A549 (cell line): ENCODE results near the gene ENHO. TPM values are rescaled to one million over a fixed set of nuclear protein-coding genes. Genes with fewer than 3 reads are reported as not detected.

Source experiments
- ATAC-seq, 2 experiments: fragments of 200-7000 bp in 1 of 2; fragments of >200 bp in 1 of 2; cut with Nextera tagmentation in 1 of 2; cut with Tn5 transposase in 1 of 2; 3 replicates each; pipeline versions ENCODE4 v1.8.0 to v1.9.1; 2018 to 2020; ENCODE audit warnings: mild to moderate bottlenecking in 1 of 2, moderate library complexity in 1 of 2
- CTCF ChIA-PET: fragments of 300-600 bp; sonication (Branson Sonifier 250); formaldehyde crosslinking; extraction: SDS; loops from one replicate; lab custom pipeline; 2021; ENCODE audit warnings: antibody characterized with exemption, inconsistent platforms; lab: Yijun Ruan, JAX
- POLR2A ChIA-PET: fragments of 350-600 bp; formaldehyde crosslinking; extraction: SDS; loops from one replicate; lab custom pipeline; 2021; ENCODE audit warnings: antibody characterized with exemption, inconsistent platforms; lab: Yijun Ruan, JAX
- DNase-seq, 2 experiments: peaks; one replicate each; pipeline versions ENCODE4 v3.0.0 to v3.0.0-alpha.2; 2011 to 2016; ENCODE audit warnings: low read depth in 1 of 2, low spot score in 1 of 2
- FAIRE-seq: peaks from 2 replicates; lab custom pipeline; 2011; peaks lifted over from hg19 to GRCh38; lab: Jason Lieb, UNC
- H3K27ac ChIP-seq, 2 experiments: fragments of >200 bp; sonication (Bioruptor Twin); formaldehyde crosslinking; 3 replicates each; pipeline ENCODE4 v1.5.1; 2016 to 2017
- H3K4me1 ChIP-seq: fragments of >200 bp; sonication (Bioruptor Twin); formaldehyde crosslinking; 3 replicates; pipeline ENCODE4 v1.6.1; 2016
- H3K4me2 ChIP-seq: fragments of >200 bp; sonication (Bioruptor Twin); formaldehyde crosslinking; 3 replicates; pipeline ENCODE4 v1.6.1; 2016
- H3K4me3 ChIP-seq: fragments of >200 bp; sonication (Bioruptor Twin); formaldehyde crosslinking; 3 replicates; pipeline ENCODE4 v1.5.1; 2016
- H3K9me3 ChIP-seq: fragments of >200 bp; sonication (Bioruptor Twin); formaldehyde crosslinking; 3 replicates; pipeline ENCODE4 v1.6.1; 2016
- CEBPB ChIP-seq, 2 experiments: fragments of >200 bp in 1 of 2; sonication (Bioruptor Twin) in 1 of 2; formaldehyde crosslinking in 1 of 2; IDR thresholded peaks; 2 replicates each; pipeline ENCODE4 v1.6.1; 2012 to 2016
- CHD4 ChIP-seq: fragments of 200-600 bp; sonication (generic); IDR thresholded peaks from 2 replicates; pipeline ENCODE4 v1.6.1; 2016; ENCODE audit warnings: antibody characterized with exemption, mild to moderate bottlenecking, borderline replicate concordance
- CTCF ChIP-seq: fragments of >200 bp; sonication (Bioruptor Twin); formaldehyde crosslinking; IDR thresholded peaks from 3 replicates; pipeline ENCODE4 v1.5.1; 2016
- EP300 ChIP-seq, 2 experiments: fragments of >200 bp; sonication (Bioruptor Twin); formaldehyde crosslinking; IDR thresholded peaks; 2 replicates in 1 of 2; 3 replicates in 1 of 2; pipeline ENCODE4 v1.6.1; 2016 to 2017
- FOSB ChIP-seq: fragments of 250-450 bp; sonication (Bioruptor Pico); IDR thresholded peaks from 2 replicates; pipeline ENCODE4 v1.5.0; 2020; ENCODE audit warnings: mild to moderate bottlenecking, moderate library complexity
- FOXS1 ChIP-seq: fragments of 250-450 bp; sonication (Bioruptor Pico); IDR thresholded peaks from 2 replicates; pipeline ENCODE4 v1.5.0; 2020; ENCODE audit warnings: mild to moderate bottlenecking, moderate library complexity
- HDAC2 ChIP-seq: fragments of 200-600 bp; sonication (generic); IDR thresholded peaks from 2 replicates; pipeline ENCODE4 v1.6.1; 2016
- HES2 ChIP-seq: fragments of >200 bp; sonication (Bioruptor Twin); formaldehyde crosslinking; IDR thresholded peaks from 2 replicates; pipeline ENCODE4 v1.6.1; 2016
- JUN ChIP-seq, 2 experiments: fragments of >200 bp; sonication (Bioruptor Twin); formaldehyde crosslinking; IDR thresholded peaks; 2 replicates in 1 of 2; 3 replicates in 1 of 2; pipeline ENCODE4 v1.6.1; 2016 to 2017
- JUNB ChIP-seq: fragments of >200 bp; sonication (Bioruptor Twin); formaldehyde crosslinking; IDR thresholded peaks from 2 replicates; pipeline ENCODE4 v1.6.1; 2016
- KDM5A ChIP-seq: fragments of 200-600 bp; sonication (generic); IDR thresholded peaks from 2 replicates; pipeline ENCODE4 v1.6.1; 2016; ENCODE audit warnings: antibody characterized with exemption, mild to moderate bottlenecking
- MAFK ChIP-seq: fragments of 450-650 bp; IDR thresholded peaks from 2 replicates; pipeline ENCODE4 v1.6.1; 2014; ENCODE audit not compliant: partially characterized antibody
- MAX ChIP-seq: IDR thresholded peaks from 2 replicates; pipeline ENCODE4 v1.6.1; 2012
- MAZ ChIP-seq: fragments of 150-350 bp; IDR thresholded peaks from 2 replicates; pipeline ENCODE4 v1.6.1; 2014; ENCODE audit warnings: antibody characterized with exemption, low read depth, low read length, borderline replicate concordance
- NFE2L2 ChIP-seq: fragments of 150-350 bp; conservative IDR thresholded peaks from 2 replicates; pipeline ENCODE4 v1.6.1; 2014; ENCODE audit warnings: low read length
- NR3C1 ChIP-seq: fragments of >200 bp; sonication (Bioruptor Twin); formaldehyde crosslinking; IDR thresholded peaks from 3 replicates; pipeline ENCODE4 v1.6.1; 2017
- RARB ChIP-seq: fragments of 250-450 bp; sonication (Bioruptor Pico); IDR thresholded peaks from 2 replicates; pipeline ENCODE4 v1.8.0; 2021; ENCODE audit warnings: mild to moderate bottlenecking, moderate library complexity
- SREBF2 ChIP-seq: fragments of 450-650 bp; IDR thresholded peaks from 2 replicates; pipeline ENCODE4 v1.6.1; 2014; ENCODE audit warnings: mild to moderate bottlenecking, moderate library complexity
- TFCP2L1 ChIP-seq: fragments of 250-450 bp; sonication (Bioruptor Pico); IDR thresholded peaks from 2 replicates; pipeline ENCODE4 v1.5.0; 2021; ENCODE audit warnings: mild to moderate bottlenecking
- TP53 ChIP-seq: fragments of 250-450 bp; sonication (Bioruptor Pico); IDR thresholded peaks from 2 replicates; pipeline ENCODE4 v1.5.0; 2021; ENCODE audit warnings: mild to moderate bottlenecking, moderate library complexity
- ZC3H11A ChIP-seq: fragments of 450-650 bp; IDR thresholded peaks from 2 replicates; pipeline ENCODE4 v1.6.1; 2014; ENCODE audit warnings: antibody characterized with exemption, mild to moderate bottlenecking
- ZSCAN20 ChIP-seq: fragments of 250-450 bp; sonication (Bioruptor Pico); IDR thresholded peaks from 2 replicates; pipeline ENCODE4 v1.8.0; 2022; ENCODE audit warnings: mild to moderate bottlenecking, moderate library complexity
- WGBS: methylation state at CpG from one replicate; pipeline ENCODE4 v1.1.6; 2017; ENCODE audit errors: missing lambda C conversion rate; 5-methylcytosine and 5-hydroxymethylcytosine counted together
- polyA plus RNA-seq, 4 experiments: library from polyadenylated mRNA; depleted of rRNA in 3 of 4; stranded (reverse); fragments of >200 nt; fragmentation: RNase III in 1 of 4; extraction: RNeasy Plus Mini Kit Qiagen cat#74134 plus additional on column Dnase treatment in 1 of 4; gene quantifications; 2 replicates in 3 of 4; 3 replicates in 1 of 4; pipeline ENCODE4 v1.2.3, GENCODE V29; 2011 to 2017
- TF ChIP-seq, protein P1 (sequence below): fragments of 450-650 bp; IDR thresholded peaks from 2 replicates; pipeline ENCODE4 v1.6.1; 2014; ENCODE audit warnings: antibody characterized with exemption

ENHO gene
- polyA plus RNA-seq, 2 of the 4 experiments (the other 2 are of a cell fraction): 0.28 to 1.7 TPM

- no peaks in the 10 kb centered on the region for H3K9me3 ChIP-seq
- no peak overlapping the region for H3K4me3 ChIP-seq
- TF ChIP-seq TP53 (CRISPR knock-in tag): no peak
- no peak for TF ChIP-seq CEBPB (IDR thresholded peaks at IDR 0.05)
- TF ChIP-seq ZC3H11A: no peak
- TF ChIP-seq CHD4: no peak
- TF ChIP-seq, all 56 proteins: peak for 0
- Histone ChIP-seq H3K27ac (no peak overlapping the region), H3K4me2 (no peak overlapping the region), H3K4me1 (peaks cover 6% of the 10 kb centered on the region; the same call in 1 of the 3 replicates)
- FAIRE-seq (no peak), DNase-seq (no peak), ATAC-seq (no peak)
- POLR2A ChIA-PET: no interaction called here
- CTCF ChIA-PET: interaction anchor here (0.9 to 7.1 kb wide), 13 partner anchors 12 to 131 kb away, joined by 3 to 114 read pairs (median 15); partner anchors contain the start of gene MYORG
Observed at GRCh38 chr9:34503406-34503805, 19.4 kb downstream of the ENHO start.

- H3K4me3 ChIP-seq: no peak overlapping the region
- ChIA-PET POLR2A (no interaction called here), CTCF (interaction anchor here (1.1 to 7.1 kb wide), 16 partner anchors 13 to 169 kb away, joined by 3 to 114 read pairs (median 30); partner anchors contain the start of gene MYORG)
- no peak for DNase-seq
- TF ChIP-seq SREBF2 (no peak), RARB (CRISPR knock-in tag) (no peak), MAFK (no peak), FOXS1 (no peak), JUN (IDR thresholded peaks at IDR 0.05) (no peak), NR3C1 (no peak), CTCF (no peak), HDAC2 (no peak)
- H3K4me2 ChIP-seq: no peak overlapping the region
- WGBS: 56% methylated on average over 6 of the region's 6 CpGs
- H3K4me1 ChIP-seq: peaks cover 6% of the 10 kb centered on the region; the same call in 1 of the 3 replicates
- ATAC-seq: peak in 1 of 2 experiments; percentile 28; a peak in 3 of 6 replicates
- no peak overlapping the region for H3K27ac ChIP-seq
- no peak for FAIRE-seq
- no peaks in the 10 kb centered on the region for H3K9me3 ChIP-seq
Observed at GRCh38 chr9:34502891-34503290, 19.9 kb downstream of the ENHO start.

DNA sequence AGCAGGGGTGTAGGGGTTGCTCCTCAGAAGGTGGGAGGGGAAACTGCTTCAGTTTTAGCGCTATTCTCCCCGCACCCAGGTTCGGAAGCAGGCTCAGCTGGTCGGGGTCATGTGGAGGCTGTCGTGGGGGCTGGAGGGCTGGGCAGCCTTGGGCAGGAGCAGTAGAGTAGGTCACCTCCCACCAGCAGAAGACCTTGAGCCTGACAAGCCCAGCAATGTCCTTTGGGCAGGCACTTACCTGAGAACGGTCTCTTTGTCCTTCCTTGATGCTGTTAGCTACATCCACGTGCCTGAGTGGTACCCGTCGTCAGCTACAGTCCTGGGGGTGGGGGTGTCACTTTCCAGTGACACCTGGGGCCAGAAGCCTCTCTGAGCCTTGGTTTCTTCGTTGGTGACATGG, 20.3 kb downstream of the ENHO start:
- Histone ChIP-seq H3K27ac (no peak overlapping the region), H3K9me3 (no peaks in the 10 kb centered on the region), H3K4me2 (no peak overlapping the region), H3K4me3 (no peak overlapping the region), H3K4me1 (peaks cover 6% of the 10 kb centered on the region; the same call in 1 of the 3 replicates)
- POLR2A ChIA-PET: no interaction called here
- TF ChIP-seq TFCP2L1: no peak
- TF ChIP-seq SREBF2: no peak
- no peak for TF ChIP-seq FOSB (CRISPR knock-in tag)
- TF ChIP-seq ZSCAN20 (CRISPR knock-in tag): no peak
- TF ChIP-seq MAZ: no peak
- DNase-seq (no peak), FAIRE-seq (no peak), ATAC-seq (no peak)
- CTCF ChIA-PET: interaction anchor here (1.1 to 7.1 kb wide), 18 partner anchors 13 to 168 kb away, joined by 3 to 114 read pairs (median 22); no protein-coding TSS in a partner anchor
- WGBS: 39% methylated on average over 9 of the region's 10 CpGs

DNA sequence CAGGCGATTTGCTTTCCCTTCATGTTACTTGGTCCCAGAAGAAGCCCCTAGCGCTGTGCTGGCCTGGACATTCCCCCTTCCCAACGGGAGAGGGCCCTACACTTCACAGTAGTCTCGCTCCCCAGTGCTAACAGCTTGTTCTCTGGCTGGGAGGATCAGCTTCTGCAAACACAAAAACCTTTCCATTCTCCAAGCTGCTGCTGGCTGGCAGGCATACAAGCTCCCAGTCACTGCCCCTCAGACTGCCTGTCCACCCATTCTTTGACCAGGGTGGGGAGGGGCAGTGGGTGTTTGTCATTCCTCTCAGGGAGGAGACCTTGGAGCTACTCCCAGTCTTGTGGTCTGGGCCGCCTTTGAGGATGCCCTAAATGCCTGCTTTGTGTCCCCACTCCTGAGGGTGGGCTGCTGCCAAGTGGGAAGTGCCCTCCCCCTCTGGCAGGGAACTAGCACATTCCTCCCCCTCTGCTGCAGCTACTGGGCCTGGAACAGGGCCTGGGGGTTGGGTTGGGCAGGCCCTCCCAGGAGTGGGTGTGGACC, 20.8 kb downstream of the ENHO start:
- ChIA-PET POLR2A (no interaction called here), CTCF (interaction anchor here (1.0 to 7.1 kb wide), 25 partner anchors 13 to 168 kb away, joined by 3 to 114 read pairs (median 11); no protein-coding TSS in a partner anchor)
- no peak overlapping the region for H3K27ac ChIP-seq
- peaks cover 6% of the 10 kb centered on the region; the same call in 1 of the 3 replicates for H3K4me1 ChIP-seq
- H3K4me2 ChIP-seq: no peak overlapping the region
- ATAC-seq (peak in 1 of 2 experiments; percentile 40; a peak in 3 of 6 replicates), FAIRE-seq (no peak), DNase-seq (no peak)
- WGBS: 28% methylated on average over 5 of the region's 5 CpGs
- TF ChIP-seq EP300 (IDR thresholded peaks at IDR 0.05): no peak
- TF ChIP-seq JUNB: no peak
- no peak for TF ChIP-seq HDAC2
- TF ChIP-seq, protein P1, sequence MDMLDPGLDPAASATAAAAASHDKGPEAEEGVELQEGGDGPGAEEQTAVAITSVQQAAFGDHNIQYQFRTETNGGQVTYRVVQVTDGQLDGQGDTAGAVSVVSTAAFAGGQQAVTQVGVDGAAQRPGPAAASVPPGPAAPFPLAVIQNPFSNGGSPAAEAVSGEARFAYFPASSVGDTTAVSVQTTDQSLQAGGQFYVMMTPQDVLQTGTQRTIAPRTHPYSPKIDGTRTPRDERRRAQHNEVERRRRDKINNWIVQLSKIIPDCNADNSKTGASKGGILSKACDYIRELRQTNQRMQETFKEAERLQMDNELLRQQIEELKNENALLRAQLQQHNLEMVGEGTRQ: no peak
- no peak for TF ChIP-seq NR3C1
- TF ChIP-seq ZSCAN20 (CRISPR knock-in tag): no peak
- no peak for TF ChIP-seq MAX
- no peak for TF ChIP-seq NFE2L2
- TF ChIP-seq SREBF2: no peak
- no peak for TF ChIP-seq HES2
- TF ChIP-seq CHD4: no peak
- TF ChIP-seq KDM5A: no peak
- H3K9me3 ChIP-seq: no peaks in the 10 kb centered on the region
- H3K4me3 ChIP-seq: no peak overlapping the region
